Endometrial microvascular endothelial cells (primary cell): ENCODE results near the gene KRTAP9-9. TPM values are rescaled to one million over a fixed set of nuclear protein-coding genes. Genes with fewer than 3 reads are reported as not detected.
"Not testable (repeated sequence)": the region's sequence is repeated elsewhere in the genome, so short reads cannot be mapped to it uniquely, and the experiment has no call there.

ENCODE experiments used
- in situ Hi-C: cut with HindIII; loops from 2 replicates; pipeline ENCODE4 v1.10.0; 2017; ENCODE audit warnings: low sequenced_read_pairs, low pct_unique_long_range_greater_than_20kb; ENCODE audit errors: inconsistent ontology term
- total RNA-seq: library from RNA; depleted of rRNA; stranded (reverse); fragments of >200 nt; gene quantifications from one replicate; pipeline ENCODE4 v1.2.3, GENCODE V29; 2015; ENCODE audit errors: inconsistent ontology term

KRTAP9-9 gene
- total RNA-seq, result not detected

DNA sequence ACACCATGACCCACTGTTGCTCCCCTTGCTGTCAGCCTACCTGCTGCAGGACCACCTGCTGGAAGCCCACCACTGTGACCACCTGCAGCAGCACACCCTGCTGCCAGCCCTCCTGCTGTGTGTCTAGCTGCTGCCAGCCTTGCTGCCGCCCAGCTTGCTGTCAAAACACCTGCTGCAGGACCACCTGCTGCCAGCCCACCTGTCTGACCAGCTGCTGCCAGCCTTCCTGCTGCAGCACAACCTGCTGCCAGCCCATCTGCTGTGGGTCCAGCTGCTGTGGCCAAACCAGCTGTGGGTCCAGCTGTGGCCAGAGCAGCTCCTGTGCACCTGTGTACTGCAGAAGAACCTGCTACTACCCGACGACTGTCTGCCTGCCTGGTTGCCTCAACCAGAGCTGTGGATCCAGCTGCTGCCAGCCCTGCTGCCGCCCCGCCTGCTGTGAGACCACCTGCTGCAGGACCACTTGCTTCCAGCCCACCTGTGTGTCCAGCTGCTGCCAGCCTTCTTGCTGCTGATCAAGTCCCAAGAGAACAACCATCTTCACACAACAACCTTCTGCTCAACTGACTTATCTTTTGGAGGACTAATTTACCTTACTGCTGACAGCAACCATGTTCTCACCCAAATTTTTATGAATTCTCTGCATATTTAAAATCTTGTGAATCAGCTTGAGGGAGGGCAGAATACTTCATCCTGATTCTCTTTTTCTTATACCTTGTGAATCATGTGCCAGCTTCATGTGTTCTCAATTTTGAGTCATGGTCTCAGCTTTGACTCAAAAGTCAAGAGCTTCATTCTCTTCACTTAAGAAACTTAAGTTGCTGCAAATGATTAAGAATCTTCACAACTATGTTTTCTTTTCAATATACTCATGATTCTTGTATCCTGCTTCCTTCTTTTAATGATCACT lies at the start of gene KRTAP9-9:
Gene KRTAP9-9, plus strand, starts transcription at position 4 of the 910 bp plus-strand sequence.
- in situ Hi-C loops, result not testable (repeated sequence)

GRCh38 chr17:41211845-41212466 lies 43.2 kb upstream of the KRTAP9-9 start:
- in situ Hi-C loops, result no loop called here

DNA sequence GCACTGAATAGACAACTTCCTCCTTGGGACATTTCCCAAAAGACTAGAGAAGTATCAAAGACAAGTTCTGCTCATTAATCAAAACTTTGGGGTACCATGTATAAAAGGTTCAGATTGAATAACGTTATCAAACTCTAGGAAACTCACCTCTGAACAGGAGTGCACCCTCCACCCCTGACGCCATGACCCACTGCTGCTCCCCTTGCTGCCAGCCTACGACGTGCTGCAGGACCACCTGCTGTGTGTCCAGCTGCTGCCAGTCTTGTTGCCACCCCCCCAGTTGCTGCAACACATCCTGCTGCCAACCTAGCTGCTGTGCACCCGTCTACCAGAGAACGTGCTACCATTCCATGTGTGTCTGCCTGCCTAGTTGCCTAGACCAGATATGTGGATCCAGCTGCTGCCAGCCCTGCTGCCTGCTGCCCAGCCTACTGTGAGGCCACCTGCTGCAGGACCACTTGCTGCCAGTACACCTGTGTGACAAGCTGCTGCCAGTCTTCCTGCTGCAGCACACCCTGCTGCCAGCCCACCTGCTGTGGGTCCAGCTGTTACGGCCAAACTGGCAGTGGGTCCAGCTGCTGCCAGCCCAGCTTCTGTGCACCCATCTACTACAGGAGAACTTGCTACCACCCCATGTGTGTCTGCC lies 42.5 kb upstream of the KRTAP9-9 start:
- in situ Hi-C loops, result no loop called here

- in situ Hi-C loops, result no loop called here
Observed at GRCh38 chr17:41215681-41216080, 39.5 kb upstream of the KRTAP9-9 start.

DNA sequence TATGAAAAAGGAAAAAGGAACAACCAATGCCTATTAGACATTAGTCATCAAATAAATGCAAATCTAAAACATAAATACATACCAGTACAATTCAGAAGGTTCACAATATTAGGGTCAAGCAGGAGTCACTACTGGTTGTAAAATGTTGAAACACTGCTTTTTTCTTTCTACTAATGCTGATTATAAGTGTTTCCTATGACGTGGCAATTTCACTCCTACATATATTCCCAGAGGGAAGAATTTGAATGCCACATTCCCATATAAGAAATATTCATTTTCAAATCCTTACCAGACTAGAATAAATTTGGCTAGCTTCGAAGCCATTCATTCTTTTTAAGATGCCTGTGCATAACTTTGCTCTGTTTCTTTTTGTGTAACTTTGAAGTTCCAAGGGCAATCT lies 31.4 kb upstream of the KRTAP9-9 start:
- in situ Hi-C loops, result no loop called here

DNA sequence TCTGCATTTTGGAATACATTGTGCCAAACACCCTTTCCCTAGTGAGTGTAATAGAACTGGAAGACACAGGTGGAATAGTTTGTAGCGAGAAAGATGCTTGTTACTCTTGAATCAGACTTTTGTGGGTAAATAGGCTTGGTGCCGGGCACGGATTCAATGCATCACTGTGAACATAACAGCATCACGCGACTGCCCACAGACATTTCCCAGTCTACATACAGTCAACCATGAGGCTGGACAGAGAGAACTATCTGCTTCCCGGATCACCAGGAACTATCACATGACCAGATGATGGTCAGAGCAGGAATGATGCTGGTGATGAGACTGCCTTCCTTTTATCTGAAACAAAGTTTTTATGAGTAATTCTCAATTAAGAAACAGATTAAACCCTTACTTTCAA lies 29.1 kb upstream of the KRTAP9-9 start:
- in situ Hi-C loops, result no loop called here

DNA sequence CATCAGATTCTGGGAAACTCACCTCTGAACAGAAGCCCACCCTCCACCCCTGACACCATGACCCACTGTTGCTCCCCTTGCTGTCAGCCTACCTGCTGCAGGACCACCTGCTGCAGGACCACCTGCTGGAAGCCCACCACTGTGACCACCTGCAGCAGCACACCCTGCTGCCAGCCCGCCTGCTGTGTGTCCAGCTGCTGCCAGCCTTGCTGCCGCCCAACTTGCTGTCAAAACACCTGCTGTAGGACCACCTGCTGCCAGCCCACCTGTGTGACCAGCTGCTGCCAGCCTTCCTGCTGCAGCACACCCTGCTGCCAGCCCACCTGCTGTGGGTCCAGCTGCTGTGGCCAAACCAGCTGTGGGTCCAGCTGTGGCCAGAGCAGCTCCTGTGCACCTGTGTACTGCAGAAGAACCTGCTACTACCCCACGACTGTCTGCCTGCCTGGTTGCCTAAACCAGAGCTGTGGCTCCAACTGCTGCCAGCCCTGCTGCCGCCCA lies 28.5 kb upstream of the KRTAP9-9 start, which contains the start of gene KRTAP9-2:
Gene KRTAP9-2, plus strand, starts transcription at position 51 of the 498 bp plus-strand sequence. Its CDS starts 7 bp downstream, at position 58.
- in situ Hi-C loops, result not testable (repeated sequence)

- in situ Hi-C loops, result no loop called here
Observed at GRCh38 chr17:41230094-41230493, 25.1 kb upstream of the KRTAP9-9 start.

- in situ Hi-C loops, result no loop called here
Observed at GRCh38 chr17:41231731-41232130, 23.5 kb upstream of the KRTAP9-9 start.

DNA sequence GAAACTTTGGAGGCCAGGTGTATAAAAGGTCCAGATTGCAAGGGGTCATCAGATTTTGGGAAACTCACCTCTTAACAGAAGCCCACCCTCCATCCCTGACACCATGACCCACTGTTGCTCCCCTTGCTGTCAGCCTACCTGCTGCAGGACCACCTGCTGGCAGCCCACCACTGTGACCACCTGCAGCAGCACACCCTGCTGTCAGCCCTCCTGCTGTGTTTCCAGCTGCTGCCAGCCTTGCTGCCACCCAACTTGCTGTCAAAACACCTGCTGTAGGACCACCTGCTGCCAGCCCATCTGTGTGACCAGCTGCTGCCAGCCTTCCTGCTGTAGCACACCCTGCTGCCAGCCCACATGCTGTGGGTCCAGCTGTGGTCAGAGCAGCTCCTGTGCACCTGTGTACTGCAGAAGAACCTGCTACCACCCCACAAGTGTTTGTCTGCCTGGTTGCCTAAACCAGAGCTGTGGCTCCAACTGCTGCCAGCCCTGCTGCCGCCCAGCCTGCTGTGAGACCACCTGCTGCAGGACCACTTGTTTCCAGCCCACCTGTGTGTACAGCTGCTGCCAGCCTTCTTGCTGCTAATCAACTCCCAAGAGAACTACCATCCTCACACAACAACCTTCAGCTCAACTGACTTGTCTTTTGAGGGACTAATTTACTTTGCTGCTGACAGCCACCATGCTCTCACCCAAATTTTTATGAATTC lies 22.6 kb upstream of the KRTAP9-9 start, which contains the start of gene KRTAP9-3:
Gene KRTAP9-3, plus strand, starts transcription at position 51 of the 707 bp plus-strand sequence. Its CDS starts 53 bp downstream, at position 104.
- in situ Hi-C loops, result not testable (repeated sequence)

DNA sequence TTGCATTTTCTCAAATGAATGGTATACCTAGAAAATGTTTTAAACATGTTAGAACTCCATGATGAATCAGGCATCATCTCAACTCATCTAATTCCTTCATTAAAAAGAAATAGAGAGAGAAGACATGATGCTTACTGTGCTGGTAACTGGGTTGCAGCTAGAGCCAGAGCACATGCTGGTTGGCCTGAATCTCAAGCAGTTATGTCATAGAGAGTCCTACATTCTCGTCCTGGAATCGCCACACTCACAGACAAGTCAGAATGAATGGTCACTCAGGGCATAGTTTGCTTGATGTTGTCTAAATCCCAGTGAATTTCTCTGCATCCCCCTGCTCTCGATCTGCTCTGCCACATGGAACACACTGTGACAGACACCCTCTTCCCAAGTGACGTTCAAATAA lies 18.1 kb upstream of the KRTAP9-9 start:
- in situ Hi-C loops, result not testable (repeated sequence)

- in situ Hi-C loops, result not testable (repeated sequence)
Observed at GRCh38 chr17:41237949-41238437, 17.2 kb upstream of the KRTAP9-9 start, which contains the start of gene KRTAP9-8. TSS of gene KRTAP9-8 (plus strand) at chr17:41237999. CDS start at chr17:41238052, 53 bp downstream.

GRCh38 chr17:41246995-41247787 lies 8.0 kb upstream of the KRTAP9-9 start:
- in situ Hi-C loops, result not testable (repeated sequence)

DNA sequence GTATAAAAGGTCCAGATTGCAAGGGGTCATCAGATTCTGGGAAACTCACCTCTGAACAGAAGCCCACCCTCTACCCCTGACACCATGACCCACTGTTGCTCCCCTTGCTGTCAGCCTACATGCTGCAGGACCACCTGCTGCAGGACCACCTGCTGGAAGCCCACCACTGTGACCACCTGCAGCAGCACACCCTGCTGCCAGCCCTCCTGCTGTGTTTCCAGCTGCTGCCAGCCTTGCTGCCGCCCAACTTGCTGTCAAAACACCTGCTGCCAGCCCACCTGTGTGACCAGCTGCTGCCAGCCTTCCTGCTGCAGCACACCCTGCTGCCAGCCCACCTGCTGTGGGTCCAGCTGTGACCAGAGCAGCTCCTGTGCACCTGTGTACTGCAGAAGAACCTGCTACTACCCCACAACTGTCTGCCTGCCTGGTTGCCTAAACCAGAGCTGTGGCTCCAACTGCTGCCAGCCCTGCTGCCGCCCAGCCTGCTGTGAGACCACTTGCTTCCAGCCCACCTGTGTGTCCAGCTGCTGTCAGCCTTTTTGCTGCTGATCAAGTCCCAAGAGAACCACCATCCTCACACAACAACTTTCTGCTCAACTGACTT lies 5.4 kb upstream of the KRTAP9-9 start, which contains the start of gene KRTAP9-4:
Gene KRTAP9-4, plus strand, starts transcription at position 51 of the 604 bp plus-strand sequence. Its CDS starts 34 bp downstream, at position 85.
- in situ Hi-C loops, result not testable (repeated sequence)

- in situ Hi-C loops, result no loop called here
Observed at GRCh38 chr17:41251261-41251660, 3.9 kb upstream of the KRTAP9-9 start.

- in situ Hi-C loops, result no loop called here
Observed at GRCh38 chr17:41254861-41255260, 323 bp upstream of the KRTAP9-9 start.

DNA sequence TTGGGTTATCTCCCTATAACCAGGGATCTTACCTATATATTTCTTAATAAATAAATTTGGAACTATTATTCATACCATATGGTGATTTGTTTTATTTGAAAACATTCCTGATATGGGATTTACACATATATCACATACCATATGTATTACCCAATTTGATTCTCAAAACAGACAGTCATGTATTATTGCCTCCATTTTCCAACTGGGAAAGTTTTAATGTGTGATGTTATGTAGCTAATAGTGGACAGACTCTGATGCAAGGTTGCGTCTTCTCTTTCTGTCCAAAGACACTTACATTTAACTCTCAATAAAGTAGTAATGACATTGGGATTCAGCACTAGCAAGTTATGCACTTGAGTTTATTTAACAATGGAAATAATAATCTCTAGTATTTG lies 1.1 kb downstream of the KRTAP9-9 start:
- in situ Hi-C loops, result no loop called here
